Measurements from ENCODE around the gene SLC1A3. TPM values are rescaled to one million over a fixed set of nuclear protein-coding genes. Genes with fewer than 3 reads are reported as not detected.
"Not testable (repeated sequence)": the region's sequence is repeated elsewhere in the genome, so short reads cannot be mapped to it uniquely, and the experiment has no call there.

The SLC1A3 gene
- total RNA-seq, 1 donor from 2014 or later, result 93.2 TPM

DNA sequence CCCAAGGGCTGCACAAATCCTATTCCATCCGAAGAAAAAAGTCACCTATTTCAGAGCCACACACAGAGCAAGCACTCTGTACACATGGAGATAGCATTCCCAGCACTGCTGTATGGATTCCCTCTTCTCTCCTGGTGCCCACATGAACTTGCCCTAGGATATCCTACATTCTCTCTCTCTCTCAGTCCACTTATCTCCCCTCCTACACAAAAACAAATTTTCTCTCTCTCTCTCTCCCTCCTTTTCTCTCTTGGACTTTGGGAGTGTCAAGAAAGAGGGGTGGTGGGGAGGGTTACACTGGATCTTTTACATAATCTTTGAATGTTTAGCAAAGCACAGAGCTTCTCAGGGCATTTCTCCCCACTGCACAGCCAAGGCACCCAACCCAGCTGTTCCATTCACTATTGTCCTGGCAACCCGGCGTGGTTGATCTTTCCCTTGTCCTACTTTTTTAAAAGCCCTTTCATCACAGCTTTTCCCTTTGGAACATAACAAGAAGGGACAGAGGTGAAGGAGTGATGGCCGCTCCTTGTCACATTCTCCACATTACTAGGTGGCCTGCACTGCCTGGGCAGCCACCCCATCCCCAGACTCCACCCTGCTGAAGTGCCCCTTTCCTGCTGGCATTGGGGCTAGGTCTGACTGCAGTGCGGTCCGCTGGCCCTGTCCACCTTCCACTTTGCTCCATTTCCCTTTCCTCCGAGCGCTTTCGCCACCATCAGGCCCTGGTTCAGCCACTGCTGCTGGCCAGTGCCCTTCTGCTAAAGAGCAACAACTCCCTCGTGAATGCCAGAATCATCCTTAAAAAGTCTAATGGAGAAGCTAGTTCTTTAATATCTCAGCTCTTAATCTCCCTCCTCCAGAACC, 22.2 kb upstream of the SLC1A3 start:
- H3K27ac Mint-ChIP-seq, result no peak overlapping the region
- H3K4me3 Mint-ChIP-seq, result no peak overlapping the region
- H3K27me3 Mint-ChIP-seq, result peaks cover 7% of the 10 kb centered on the region
- H3K36me3 Mint-ChIP-seq, result no peaks in the 10 kb centered on the region
- no peak for DNase-seq (ENCODE audit: extremely low spot score, unreplicated experiment)
- no peaks in the 10 kb centered on the region for H3K9me3 Mint-ChIP-seq
- H3K4me1 Mint-ChIP-seq (ENCODE audit: unreplicated experiment), result peaks cover 19% of the 10 kb centered on the region
- TF ChIP-seq, protein P1, sequence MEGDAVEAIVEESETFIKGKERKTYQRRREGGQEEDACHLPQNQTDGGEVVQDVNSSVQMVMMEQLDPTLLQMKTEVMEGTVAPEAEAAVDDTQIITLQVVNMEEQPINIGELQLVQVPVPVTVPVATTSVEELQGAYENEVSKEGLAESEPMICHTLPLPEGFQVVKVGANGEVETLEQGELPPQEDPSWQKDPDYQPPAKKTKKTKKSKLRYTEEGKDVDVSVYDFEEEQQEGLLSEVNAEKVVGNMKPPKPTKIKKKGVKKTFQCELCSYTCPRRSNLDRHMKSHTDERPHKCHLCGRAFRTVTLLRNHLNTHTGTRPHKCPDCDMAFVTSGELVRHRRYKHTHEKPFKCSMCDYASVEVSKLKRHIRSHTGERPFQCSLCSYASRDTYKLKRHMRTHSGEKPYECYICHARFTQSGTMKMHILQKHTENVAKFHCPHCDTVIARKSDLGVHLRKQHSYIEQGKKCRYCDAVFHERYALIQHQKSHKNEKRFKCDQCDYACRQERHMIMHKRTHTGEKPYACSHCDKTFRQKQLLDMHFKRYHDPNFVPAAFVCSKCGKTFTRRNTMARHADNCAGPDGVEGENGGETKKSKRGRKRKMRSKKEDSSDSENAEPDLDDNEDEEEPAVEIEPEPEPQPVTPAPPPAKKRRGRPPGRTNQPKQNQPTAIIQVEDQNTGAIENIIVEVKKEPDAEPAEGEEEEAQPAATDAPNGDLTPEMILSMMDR (conservative IDR thresholded peaks at IDR 0.05), result no peak

DNA sequence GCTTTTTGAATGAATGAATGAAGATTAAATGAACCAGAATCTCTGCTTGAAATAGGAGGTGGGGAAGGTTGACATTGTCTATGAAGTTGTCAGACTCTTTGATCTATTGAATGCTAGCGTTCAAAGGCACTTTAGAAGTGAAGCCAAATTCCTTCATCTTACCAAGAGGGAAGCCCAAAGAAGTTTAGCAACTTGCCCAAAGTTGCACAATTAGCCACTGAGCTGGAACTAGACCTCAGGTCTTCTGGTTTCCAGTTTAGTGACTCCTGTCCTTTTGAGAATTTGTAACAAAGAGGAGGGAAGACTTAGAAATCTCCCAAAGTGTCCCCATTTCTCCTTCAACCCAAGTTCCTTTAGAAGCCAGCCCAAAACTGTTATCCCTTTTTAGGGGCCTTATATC, 20.7 kb upstream of the SLC1A3 start:
- Mint-ChIP-seq H3K27me3 (peaks cover 7% of the 10 kb centered on the region), H3K27ac (no peak overlapping the region), H3K4me3 (no peak overlapping the region), H3K4me1 (ENCODE audit: unreplicated experiment) (peaks cover 24% of the 10 kb centered on the region), H3K9me3 (no peaks in the 10 kb centered on the region), H3K36me3 (no peaks in the 10 kb centered on the region)
- DNase-seq (ENCODE audit: extremely low spot score, unreplicated experiment), result no peak
- TF ChIP-seq, protein P1 (conservative IDR thresholded peaks at IDR 0.05), result no peak

DNA sequence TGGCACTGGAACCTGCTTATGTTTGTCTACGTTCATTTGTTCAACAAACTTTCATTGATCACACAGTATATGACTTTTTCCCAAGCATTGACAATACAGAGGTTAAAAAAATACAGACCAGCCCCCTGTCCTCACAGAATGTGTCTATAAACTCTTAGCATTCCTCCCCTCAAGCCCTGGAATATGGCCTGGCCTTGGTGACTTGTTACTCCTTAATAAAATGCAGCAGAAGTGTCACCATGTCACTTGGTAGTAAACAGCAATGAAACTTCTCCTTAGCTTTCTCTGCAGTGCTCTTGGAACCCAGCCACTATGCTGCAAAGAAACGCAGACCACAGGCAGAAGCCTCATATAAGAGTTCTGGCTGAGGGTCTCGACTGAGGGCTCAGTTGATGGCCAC, 19.1 kb upstream of the SLC1A3 start:
- DNase-seq (ENCODE audit: extremely low spot score, unreplicated experiment), result no peak
- no peaks in the 10 kb centered on the region for H3K36me3 Mint-ChIP-seq
- H3K9me3 Mint-ChIP-seq, result no peaks in the 10 kb centered on the region
- peaks cover 34% of the 10 kb centered on the region for H3K4me1 Mint-ChIP-seq (ENCODE audit: unreplicated experiment)
- H3K27me3 Mint-ChIP-seq, result peaks cover 7% of the 10 kb centered on the region
- H3K27ac Mint-ChIP-seq, result no peak overlapping the region
- TF ChIP-seq, protein P1 (conservative IDR thresholded peaks at IDR 0.05), result no peak
- no peak overlapping the region for H3K4me3 Mint-ChIP-seq

DNA sequence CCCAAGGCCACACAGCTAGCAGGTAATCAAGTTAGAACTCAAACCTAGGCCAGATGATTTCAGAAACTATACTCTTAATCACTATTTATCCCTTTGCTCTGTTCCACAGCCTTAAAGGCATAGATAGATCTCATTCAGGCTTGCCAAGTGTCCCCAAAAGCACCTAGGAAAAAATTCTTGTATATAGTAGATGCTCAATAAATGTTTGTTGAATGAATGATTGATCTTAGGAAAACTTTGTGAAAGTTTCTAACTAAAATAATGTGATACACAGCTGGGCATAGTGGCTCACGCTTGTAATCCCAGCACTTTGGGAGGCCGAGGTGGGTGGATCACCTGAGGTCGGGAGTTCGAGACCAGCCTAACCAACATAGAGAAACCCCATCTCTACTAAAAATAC, 16.7 kb upstream of the SLC1A3 start:
- DNase-seq (ENCODE audit: extremely low spot score, unreplicated experiment); H3K4me3 Mint-ChIP-seq; H3K9me3 Mint-ChIP-seq; H3K36me3 Mint-ChIP-seq; H3K27me3 Mint-ChIP-seq; H3K27ac Mint-ChIP-seq: not testable (repeated sequence)
- H3K4me1 Mint-ChIP-seq (ENCODE audit: unreplicated experiment), result peaks cover 25% of the 10 kb centered on the region

DNA sequence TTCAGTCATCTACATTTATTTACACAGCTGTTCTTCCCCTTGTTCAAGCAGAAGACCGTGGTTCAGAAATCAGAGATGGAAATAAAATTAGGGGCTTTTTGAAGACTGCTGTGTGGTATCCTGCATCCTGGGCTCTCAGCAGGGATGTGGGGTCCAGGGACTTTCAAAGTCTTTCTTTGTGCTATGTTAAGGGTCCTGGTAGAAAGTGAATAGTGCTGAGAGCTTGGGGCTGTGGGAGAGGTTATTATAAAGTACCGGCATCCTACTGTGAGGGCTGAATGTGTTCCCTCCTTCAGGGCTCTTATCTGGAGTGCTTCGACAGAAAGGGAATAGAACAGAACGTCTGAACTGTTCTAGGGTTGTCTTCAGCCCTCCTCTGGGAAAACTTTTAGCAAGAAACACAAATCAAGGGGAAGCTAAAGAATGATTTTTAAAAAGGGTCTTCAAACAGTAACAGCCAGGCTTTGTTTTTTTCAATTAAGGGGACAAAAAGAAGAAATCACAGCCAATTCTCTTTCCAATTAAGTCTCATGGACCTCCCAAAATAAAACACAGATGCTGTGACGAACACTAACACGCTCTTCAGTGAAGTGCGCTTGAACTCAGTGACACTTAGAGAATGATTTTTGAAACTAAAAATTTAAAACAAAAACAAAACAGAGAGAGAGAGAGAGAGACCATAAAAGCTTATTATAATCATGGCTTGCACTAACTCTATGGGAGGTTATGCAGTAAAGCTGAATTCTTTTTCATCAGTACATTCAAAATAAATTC, 15.7 kb upstream of the SLC1A3 start:
- Mint-ChIP-seq H3K4me3 (no peak overlapping the region), H3K36me3 (no peaks in the 10 kb centered on the region), H3K4me1 (ENCODE audit: unreplicated experiment) (peaks cover 15% of the 10 kb centered on the region), H3K27me3 (no peaks in the 10 kb centered on the region), H3K9me3 (no peaks in the 10 kb centered on the region), H3K27ac (peak overlapping the region; percentile 12)
- TF ChIP-seq, protein P1 (conservative IDR thresholded peaks at IDR 0.05), result no peak
- DNase-seq (ENCODE audit: extremely low spot score, unreplicated experiment), result no peak

DNA sequence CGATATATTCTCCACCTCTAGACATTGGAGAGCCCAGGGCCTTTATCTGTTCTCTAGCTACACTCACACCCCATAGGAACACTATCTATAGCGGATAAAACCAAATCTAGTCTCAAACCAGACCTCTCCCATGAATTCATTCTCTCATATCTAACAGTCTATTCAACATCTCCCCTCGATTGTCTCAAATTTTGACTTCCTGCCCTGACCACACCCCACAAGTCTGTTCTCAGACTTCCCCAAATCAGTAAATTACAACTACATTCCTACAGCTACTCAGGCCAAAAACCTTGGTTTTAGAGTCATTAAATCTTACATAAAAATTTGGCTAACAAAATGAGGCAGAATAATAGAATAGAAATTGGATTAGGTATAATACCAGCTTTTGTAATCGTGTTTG, 12.5 kb upstream of the SLC1A3 start:
- Mint-ChIP-seq H3K27ac (no peak overlapping the region), H3K4me1 (ENCODE audit: unreplicated experiment) (peaks cover 21% of the 10 kb centered on the region), H3K4me3 (no peak overlapping the region), H3K27me3 (no peaks in the 10 kb centered on the region), H3K36me3 (no peaks in the 10 kb centered on the region), H3K9me3 (peaks cover 10% of the 10 kb centered on the region)
- no peak for DNase-seq (ENCODE audit: extremely low spot score, unreplicated experiment)
- TF ChIP-seq, protein P1 (conservative IDR thresholded peaks at IDR 0.05), result no peak
